ENCODE measurements around the gene CLNS1A. TPM values are rescaled to one million over a fixed set of nuclear protein-coding genes. Genes with fewer than 3 reads are reported as not detected.
"Not testable (repeated sequence)": the region's sequence is repeated elsewhere in the genome, so short reads cannot be mapped to it uniquely, and the experiment has no call there.

Gene CLNS1A, protein sequence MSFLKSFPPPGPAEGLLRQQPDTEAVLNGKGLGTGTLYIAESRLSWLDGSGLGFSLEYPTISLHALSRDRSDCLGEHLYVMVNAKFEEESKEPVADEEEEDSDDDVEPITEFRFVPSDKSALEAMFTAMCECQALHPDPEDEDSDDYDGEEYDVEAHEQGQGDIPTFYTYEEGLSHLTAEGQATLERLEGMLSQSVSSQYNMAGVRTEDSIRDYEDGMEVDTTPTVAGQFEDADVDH
- 63.1 and 99.2 TPM in 2 replicates for total RNA-seq

GRCh38 chr11:77637345-77638165, at the start of gene CLNS1A:
Gene CLNS1A, minus strand, starts transcription at chr11:77637794. Its CDS starts 80 bp downstream, at chr11:77637714.
- peak; percentile 84 to 91 for DNase-seq (ENCODE audit: low read depth in 2 of 2)

- peak; percentile 17 to 23 for DNase-seq (ENCODE audit: low read depth in 2 of 2)
These were observed 49.5 kb upstream of the CLNS1A start for GRCh38 chr11:77687088-77687487.

DNA sequence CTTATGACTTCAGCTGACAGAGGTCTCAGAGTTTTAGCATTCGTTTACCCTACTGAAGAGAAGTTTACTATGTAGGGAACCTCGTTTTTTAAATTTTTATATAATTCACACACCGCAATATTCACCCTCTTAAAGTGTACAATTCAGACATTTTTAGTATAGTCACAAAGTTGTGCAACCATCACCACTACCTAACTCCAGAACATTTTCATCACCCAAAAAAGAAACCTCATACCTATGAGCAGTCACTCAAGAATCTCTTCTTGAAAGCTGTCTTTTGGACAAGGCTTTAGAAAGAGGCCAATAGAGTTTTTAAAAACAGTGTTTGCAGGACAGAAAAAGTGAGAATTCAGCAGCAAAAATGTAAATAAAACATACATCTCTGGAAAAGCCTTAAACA, 39.5 kb upstream of the CLNS1A start:
- DNase-seq (ENCODE audit: low read depth in 2 of 2), result no peak

DNA sequence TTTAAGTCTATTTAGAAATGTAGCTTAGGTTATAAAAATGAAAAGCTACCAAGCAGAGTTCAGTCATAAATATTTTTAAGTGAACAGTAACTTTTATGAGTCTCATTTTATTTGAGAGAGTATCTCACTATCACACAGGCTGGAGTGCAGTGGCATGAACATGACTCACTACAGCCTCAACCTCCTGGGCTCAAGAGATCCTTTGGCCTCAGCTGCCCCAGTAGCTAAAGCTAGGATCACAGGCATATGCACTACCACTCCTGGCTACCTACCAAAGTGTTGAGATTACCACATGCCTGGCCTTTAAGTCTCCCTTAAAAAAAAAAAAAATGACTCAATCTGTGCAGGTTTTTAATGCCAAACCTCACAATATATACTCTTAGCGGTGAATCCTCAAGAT, 34.7 kb upstream of the CLNS1A start:
- peak in 1 of 2 donors; percentile 8 for DNase-seq (ENCODE audit: low read depth in 2 of 2)

GRCh38 chr11:77669848-77670511, 32.4 kb upstream of the CLNS1A start:
- peak in 1 of 2 donors; percentile 1 for DNase-seq (ENCODE audit: low read depth in 2 of 2)

DNA sequence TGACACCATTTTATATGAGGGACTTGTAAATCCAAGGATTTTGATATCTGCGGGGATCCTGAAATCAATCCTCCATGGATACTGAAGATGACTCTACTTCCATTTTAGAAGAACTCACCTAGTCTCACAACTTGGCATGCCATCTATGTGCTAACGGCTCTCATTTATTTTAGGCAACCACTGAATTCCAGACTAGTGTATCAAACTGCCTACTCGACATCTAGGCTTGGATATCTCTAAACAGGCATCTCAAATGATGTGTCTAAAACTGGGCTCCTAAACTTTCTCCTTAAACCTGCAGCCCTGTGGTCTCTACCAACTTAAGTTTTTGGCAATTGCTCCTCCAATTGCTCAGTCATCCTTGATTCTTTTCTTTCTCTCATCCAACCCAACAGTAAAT, 31.2 kb upstream of the CLNS1A start:
- DNase-seq (ENCODE audit: low read depth in 2 of 2), result no peak

- peak; percentile 22 to 60 for DNase-seq (ENCODE audit: low read depth in 2 of 2)
These were observed 27.8 kb upstream of the CLNS1A start for GRCh38 chr11:77665240-77665965.

DNA sequence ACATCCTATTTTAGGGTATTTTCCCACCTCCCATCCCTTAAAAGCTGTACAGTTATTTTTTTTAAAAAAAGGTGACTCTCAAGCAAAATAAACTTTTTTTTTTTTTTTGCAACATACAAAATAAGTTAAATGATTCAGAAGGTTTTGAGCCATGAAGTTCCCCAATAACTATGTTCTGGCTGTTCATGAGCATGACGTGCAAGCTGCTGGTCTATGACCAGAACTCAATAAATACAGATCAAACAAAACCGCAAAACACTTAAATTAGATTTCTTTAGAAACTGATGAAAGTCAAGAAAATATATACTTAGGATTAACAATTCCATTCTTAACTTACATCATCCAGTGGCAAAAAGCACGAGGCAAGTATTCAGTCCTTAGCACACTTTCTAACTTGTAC, 24.1 kb upstream of the CLNS1A start:
- DNase-seq (ENCODE audit: low read depth in 2 of 2), result no peak

DNA sequence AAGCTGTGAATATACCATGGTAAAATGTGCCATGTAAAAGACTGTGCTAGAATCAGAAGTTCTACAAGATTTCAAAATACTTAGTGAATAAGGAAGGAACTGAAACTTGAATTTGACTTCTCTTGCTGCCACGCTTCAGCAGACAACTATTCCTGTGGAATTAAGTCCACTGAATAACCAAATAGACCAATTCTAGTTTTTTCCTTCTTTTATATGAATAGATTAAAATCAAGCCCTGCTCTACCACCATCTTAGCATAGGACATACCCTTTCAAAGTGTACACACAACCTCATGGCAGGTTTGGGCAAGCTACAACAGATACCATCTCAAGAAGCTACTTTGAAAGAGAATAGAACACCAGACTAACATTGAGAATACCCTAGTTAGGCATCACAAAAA, 23.4 kb upstream of the CLNS1A start:
- DNase-seq (ENCODE audit: low read depth in 2 of 2), result no peak

- DNase-seq (ENCODE audit: low read depth in 2 of 2), result no peak
These were observed 20.8 kb upstream of the CLNS1A start for GRCh38 chr11:77658213-77659013.

DNA sequence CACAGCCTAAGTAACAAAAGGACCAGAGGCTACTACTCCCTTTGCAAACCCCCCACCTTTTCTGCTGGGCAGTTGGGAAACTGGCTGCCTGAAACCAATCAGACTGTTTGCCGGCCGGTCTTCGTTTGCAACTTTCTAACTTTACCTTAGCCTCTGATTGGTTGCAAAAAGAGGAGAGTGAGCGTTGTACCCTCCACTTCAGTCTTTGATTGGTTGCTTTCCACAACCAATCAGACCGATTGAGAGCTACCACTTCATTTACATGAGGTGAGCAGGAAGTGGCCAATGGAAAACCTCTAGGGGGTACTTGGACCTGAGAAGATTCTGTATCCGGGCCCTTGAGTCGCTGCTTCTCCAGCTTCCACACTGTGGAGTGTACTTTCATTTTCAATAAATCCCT, 18.8 kb upstream of the CLNS1A start:
- no peak for DNase-seq (ENCODE audit: low read depth in 2 of 2)

GRCh38 chr11:77654770-77655434, 17.3 kb upstream of the CLNS1A start:
- no peak for DNase-seq (ENCODE audit: low read depth in 2 of 2)

- no peak for DNase-seq (ENCODE audit: low read depth in 2 of 2)
These were observed 12.5 kb upstream of the CLNS1A start for GRCh38 chr11:77650123-77650522.

- DNase-seq (ENCODE audit: low read depth in 2 of 2), result no peak
These were observed 10.2 kb upstream of the CLNS1A start for GRCh38 chr11:77647654-77648305.

GRCh38 chr11:77644887-77645286, 7.3 kb upstream of the CLNS1A start:
- DNase-seq (ENCODE audit: low read depth in 2 of 2), result no peak

DNA sequence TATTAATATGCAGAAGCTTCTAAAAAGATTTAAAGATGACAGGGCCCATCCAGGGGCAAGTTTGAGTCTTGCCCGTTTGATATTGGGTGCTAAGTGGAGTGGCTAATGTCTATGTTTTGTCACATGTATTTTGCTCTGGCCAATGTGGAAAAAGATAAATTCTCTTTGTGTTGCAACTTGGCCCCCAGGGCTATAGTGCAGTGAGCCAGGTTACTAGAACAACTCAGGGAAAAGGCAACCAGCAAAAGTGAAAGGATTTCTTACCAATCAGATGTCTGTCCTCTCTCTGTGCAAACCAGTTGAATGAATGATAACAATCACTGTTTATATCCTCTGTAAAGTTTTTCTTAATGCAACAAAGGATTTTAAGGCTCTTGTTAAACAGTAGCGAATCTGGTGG, 4.6 kb upstream of the CLNS1A start:
- no peak for DNase-seq (ENCODE audit: low read depth in 2 of 2)

DNA sequence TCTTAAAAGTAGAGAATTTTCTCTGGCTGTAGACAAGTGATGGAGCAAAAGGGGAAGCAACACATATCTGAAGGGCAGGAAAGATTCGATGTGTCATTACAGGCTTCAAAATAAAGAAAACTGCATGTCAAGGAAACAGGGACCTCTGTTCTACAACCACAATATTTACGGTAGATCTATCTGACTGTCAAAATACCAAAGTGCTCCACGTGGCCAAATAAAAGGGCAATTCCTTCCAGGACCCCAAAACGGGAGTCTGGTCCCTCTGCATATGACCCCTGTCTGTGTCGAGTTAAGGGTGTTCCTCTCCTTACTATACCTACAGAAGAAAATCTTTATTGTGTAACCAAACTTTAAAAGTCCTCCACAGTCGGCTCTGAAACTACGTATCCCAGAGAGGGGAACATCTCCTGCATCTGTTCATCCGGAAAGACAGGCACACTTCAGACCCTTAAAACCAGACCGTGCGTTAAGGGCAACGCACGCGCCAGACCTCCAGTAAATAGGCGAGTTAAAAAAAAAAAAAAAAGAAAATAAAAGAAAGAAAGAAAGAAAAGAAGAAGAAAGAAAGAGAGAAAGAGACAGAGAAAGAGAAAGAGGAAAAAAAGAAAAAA, 756 bp downstream of the CLNS1A start:
- DNase-seq (ENCODE audit: low read depth in 2 of 2), result peak; percentile 7 to 11

DNA sequence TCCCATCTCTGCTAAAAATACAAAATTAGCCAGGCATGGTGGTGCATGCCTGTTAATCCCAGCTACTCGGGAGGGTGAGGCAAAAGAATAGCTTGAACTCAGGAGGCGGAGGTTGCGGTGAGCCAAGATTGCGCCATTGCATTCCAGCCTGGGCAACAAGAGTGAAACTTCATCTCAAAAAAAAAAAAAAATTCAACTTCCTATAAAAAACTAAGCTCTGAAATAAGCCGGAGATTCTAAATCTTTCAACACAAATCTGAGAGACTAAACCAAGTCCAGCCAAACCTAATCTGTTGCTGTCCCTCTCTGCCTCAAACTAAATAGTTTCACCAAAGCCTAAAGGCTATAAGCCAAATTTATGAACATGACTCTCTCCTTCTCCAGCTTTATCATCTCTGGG, 3.7 kb downstream of the CLNS1A start:
- DNase-seq (ENCODE audit: low read depth in 2 of 2), result not testable (repeated sequence)

DNA sequence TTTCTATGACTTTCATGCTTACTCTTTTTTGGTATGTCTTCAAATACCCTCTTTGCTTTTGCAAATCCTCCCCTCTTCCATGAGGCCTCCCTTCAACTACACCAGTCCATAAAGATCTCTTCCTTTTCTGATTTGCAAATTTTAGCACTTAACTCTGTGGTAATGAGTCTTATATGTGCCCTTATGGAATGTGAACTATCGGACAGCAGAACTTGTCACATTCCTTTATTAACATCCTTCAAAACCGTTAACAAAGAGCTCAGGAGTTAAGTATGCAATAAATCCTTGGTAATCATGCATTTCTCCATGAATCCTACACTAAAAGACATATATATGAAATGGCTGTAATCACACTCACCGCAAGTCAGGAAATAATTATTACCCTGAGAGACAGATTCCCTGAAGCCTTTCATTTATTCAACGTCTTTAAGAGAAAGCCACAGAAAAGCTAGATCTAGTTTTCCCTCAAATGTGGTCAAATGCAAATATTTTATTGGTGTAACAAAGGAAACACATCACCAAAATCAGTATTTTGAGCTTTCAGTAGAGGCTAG, 7.4 kb downstream of the CLNS1A start:
- no peak for DNase-seq (ENCODE audit: low read depth in 2 of 2)

All from lung microvascular endothelial cell (primary cell).